ENCODE results near the gene DGAT2. TPM values are rescaled to one million over a fixed set of nuclear protein-coding genes. Genes with fewer than 3 reads are reported as not detected.

The DGAT2 gene
- total RNA-seq, 1 experiment from 2014 or later = 75.8 TPM

GRCh38 chr11:75767228-75767572 is 1.4 kb upstream of the DGAT2 start:
- H3K27me3 Mint-ChIP-seq (ENCODE audit: insufficient read depth, unreplicated experiment) = no peaks in the 10 kb centered on the region
- no peaks in the 10 kb centered on the region for H3K36me3 ChIP-seq (ENCODE audit: control insufficient read depth, insufficient read depth, low read length)
- H3K27ac Mint-ChIP-seq (ENCODE audit: unreplicated experiment) = peak overlapping the region; percentile 98
- no peak for TF ChIP-seq CTCF (IDR thresholded peaks at IDR 0.05; ENCODE audit: insufficient read depth in 1 of 2, low read depth in 1 of 2, low read length in 1 of 2, severe bottlenecking in 1 of 2, unreplicated experiment in 1 of 2)
- peaks cover 11% of the 10 kb centered on the region for H3K36me3 Mint-ChIP-seq (ENCODE audit: insufficient read depth, unreplicated experiment)
- no peak overlapping the region for H3K4me3 ChIP-seq (ENCODE audit: low read depth, low read length)
- no peaks in the 10 kb centered on the region for H3K9me3 Mint-ChIP-seq (ENCODE audit: unreplicated experiment)
- H3K4me3 Mint-ChIP-seq (ENCODE audit: unreplicated experiment) = no peak overlapping the region
- intact Hi-C loops (cut with micrococcal nuclease; ENCODE audit: unreplicated experiment) = no loop called here
- BruUV-seq (replicated peaks) = no TSS peak
- H3K27me3 ChIP-seq (replicated peaks; ENCODE audit: control insufficient read depth, insufficient read depth, low read length) = no peaks in the 10 kb centered on the region
- CTCF ChIA-PET = interaction anchor here (0.5 to 1.3 kb wide), 2 partner anchors 69 to 98 kb away, joined by 3 to 5 read pairs; no protein-coding TSS in a partner anchor
- POLR2A ChIA-PET = no interaction called here
- peaks cover 47% of the 10 kb centered on the region for H3K4me1 Mint-ChIP-seq (ENCODE audit: low read depth, unreplicated experiment)
- no peaks in the 10 kb centered on the region for H3K9me3 ChIP-seq
- H3K4me1 ChIP-seq = peaks cover 28% of the 10 kb centered on the region
- no peak for DNase-seq

GRCh38 chr11:75767793-75768111 is 826 bp upstream of the DGAT2 start:
- TF ChIP-seq CTCF (IDR thresholded peaks at IDR 0.05; ENCODE audit: insufficient read depth in 1 of 2, low read depth in 1 of 2, low read length in 1 of 2, severe bottlenecking in 1 of 2, unreplicated experiment in 1 of 2) = no peak
- peak overlapping the region; percentile 98 for H3K27ac Mint-ChIP-seq (ENCODE audit: unreplicated experiment)
- ChIA-PET CTCF (interaction anchor here (1.3 to 2.4 kb wide), 3 partner anchors 19 to 70 kb away, joined by 3 to 19 read pairs (median 7); no protein-coding TSS in a partner anchor), POLR2A (no interaction called here)
- H3K27me3 Mint-ChIP-seq (ENCODE audit: insufficient read depth, unreplicated experiment) = no peaks in the 10 kb centered on the region
- no peaks in the 10 kb centered on the region for H3K9me3 Mint-ChIP-seq (ENCODE audit: unreplicated experiment)
- peaks cover 51% of the 10 kb centered on the region for H3K4me1 Mint-ChIP-seq (ENCODE audit: low read depth, unreplicated experiment)
- H3K9me3 ChIP-seq = no peaks in the 10 kb centered on the region
- BruUV-seq (replicated peaks) = TSS peak; percentile 78
- peaks cover 11% of the 10 kb centered on the region for H3K36me3 Mint-ChIP-seq (ENCODE audit: insufficient read depth, unreplicated experiment)
- intact Hi-C loops (cut with micrococcal nuclease; ENCODE audit: unreplicated experiment) = loop anchor here (1.0 to 2.0 kb wide), 13 partner anchors 19 to 322 kb away; no protein-coding TSS in a partner anchor
- H3K27me3 ChIP-seq (replicated peaks; ENCODE audit: control insufficient read depth, insufficient read depth, low read length) = no peaks in the 10 kb centered on the region
- peak overlapping the region; percentile 84 for H3K4me3 ChIP-seq (ENCODE audit: low read depth, low read length)
- H3K4me3 Mint-ChIP-seq (ENCODE audit: unreplicated experiment) = peak overlapping the region; percentile 82
- H3K36me3 ChIP-seq (ENCODE audit: control insufficient read depth, insufficient read depth, low read length) = no peaks in the 10 kb centered on the region
- H3K4me1 ChIP-seq = peaks cover 24% of the 10 kb centered on the region
- no peak for DNase-seq

- no peaks in the 10 kb centered on the region for H3K27me3 ChIP-seq (replicated peaks; ENCODE audit: control insufficient read depth, insufficient read depth, low read length)
Observed at GRCh38 chr11:75768909-75769771, 562 bp downstream of the DGAT2 start.

More at GRCh38 chr11:75768909-75769771, 562 bp downstream of the DGAT2 start:
- H3K27me3 Mint-ChIP-seq (ENCODE audit: insufficient read depth, unreplicated experiment) = no peaks in the 10 kb centered on the region
- POLR2A ChIA-PET = interaction anchor here (0.6 kb wide), 3 partner anchors 43 to 194 kb away, joined by 3 to 8 read pairs (median 3); no protein-coding TSS in a partner anchor
- CTCF ChIA-PET = interaction anchor here (0.5 to 3.0 kb wide), 16 partner anchors 10 to 468 kb away, joined by 3 to 19 read pairs (median 5); partner anchors contain the start of gene GDPD5
- no peak for TF ChIP-seq CTCF (IDR thresholded peaks at IDR 0.05; ENCODE audit: insufficient read depth in 1 of 2, low read depth in 1 of 2, low read length in 1 of 2, severe bottlenecking in 1 of 2, unreplicated experiment in 1 of 2)
- no peaks in the 10 kb centered on the region for H3K9me3 Mint-ChIP-seq (ENCODE audit: unreplicated experiment)
- DNase-seq = peak in 1 of 2 experiments; percentile 36
- intact Hi-C loops (cut with micrococcal nuclease; ENCODE audit: unreplicated experiment) = loop anchor here (1.0 to 2.0 kb wide), 13 partner anchors 17 to 324 kb away; no protein-coding TSS in a partner anchor
- H3K36me3 ChIP-seq (ENCODE audit: control insufficient read depth, insufficient read depth, low read length) = no peaks in the 10 kb centered on the region
- peaks cover 20% of the 10 kb centered on the region for H3K4me1 ChIP-seq
- H3K4me3 Mint-ChIP-seq (ENCODE audit: unreplicated experiment) = peak overlapping the region; percentile 82
- H3K27ac Mint-ChIP-seq (ENCODE audit: unreplicated experiment) = peak overlapping the region; percentile 98
- BruUV-seq (replicated peaks) = no TSS peak
- no peaks in the 10 kb centered on the region for H3K9me3 ChIP-seq
- peak overlapping the region; percentile 84 for H3K4me3 ChIP-seq (ENCODE audit: low read depth, low read length)
- H3K36me3 Mint-ChIP-seq (ENCODE audit: insufficient read depth, unreplicated experiment) = peaks cover 11% of the 10 kb centered on the region
- H3K4me1 Mint-ChIP-seq (ENCODE audit: low read depth, unreplicated experiment) = peaks cover 43% of the 10 kb centered on the region

Data from Caco-2 (cell line).